ENCODE measurements around the gene CROT.

DNA sequence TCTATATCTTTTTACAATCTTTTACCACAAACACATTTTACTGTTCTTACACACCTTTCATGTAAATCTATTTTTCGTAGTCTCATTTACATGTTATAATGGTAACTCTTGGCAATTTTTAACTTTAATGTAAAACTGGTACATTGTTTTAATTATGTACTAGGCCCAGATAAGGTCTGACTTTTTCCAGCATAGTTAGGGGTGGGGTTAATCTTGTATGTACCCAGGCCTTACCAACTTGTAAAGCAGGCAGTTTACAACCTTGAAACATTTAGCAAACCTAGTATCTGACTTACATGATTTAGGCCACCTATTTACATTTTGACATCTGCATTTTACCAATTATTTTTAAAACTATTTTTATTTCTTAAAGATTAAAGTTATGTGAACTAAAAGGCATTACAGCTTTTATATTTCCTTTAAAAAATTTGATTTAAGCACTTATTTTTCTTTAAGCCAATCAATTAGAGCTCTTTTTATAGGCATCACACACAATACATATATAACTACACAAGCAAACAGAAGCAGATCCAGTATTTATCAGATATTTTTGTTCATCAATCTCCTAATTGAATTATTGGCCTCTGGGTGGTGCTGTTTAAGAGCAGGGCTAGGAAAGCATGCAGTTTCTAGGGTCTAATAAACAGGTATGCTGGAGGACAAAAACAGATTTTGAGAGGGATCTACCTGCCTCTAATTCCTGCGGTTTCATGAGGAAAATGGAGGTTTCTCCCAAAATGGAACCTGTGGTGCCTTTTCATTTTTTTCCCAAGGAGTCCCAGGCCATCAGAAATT, 19.7 kb upstream of the CROT start:
- TF ChIP-seq, protein P1, sequence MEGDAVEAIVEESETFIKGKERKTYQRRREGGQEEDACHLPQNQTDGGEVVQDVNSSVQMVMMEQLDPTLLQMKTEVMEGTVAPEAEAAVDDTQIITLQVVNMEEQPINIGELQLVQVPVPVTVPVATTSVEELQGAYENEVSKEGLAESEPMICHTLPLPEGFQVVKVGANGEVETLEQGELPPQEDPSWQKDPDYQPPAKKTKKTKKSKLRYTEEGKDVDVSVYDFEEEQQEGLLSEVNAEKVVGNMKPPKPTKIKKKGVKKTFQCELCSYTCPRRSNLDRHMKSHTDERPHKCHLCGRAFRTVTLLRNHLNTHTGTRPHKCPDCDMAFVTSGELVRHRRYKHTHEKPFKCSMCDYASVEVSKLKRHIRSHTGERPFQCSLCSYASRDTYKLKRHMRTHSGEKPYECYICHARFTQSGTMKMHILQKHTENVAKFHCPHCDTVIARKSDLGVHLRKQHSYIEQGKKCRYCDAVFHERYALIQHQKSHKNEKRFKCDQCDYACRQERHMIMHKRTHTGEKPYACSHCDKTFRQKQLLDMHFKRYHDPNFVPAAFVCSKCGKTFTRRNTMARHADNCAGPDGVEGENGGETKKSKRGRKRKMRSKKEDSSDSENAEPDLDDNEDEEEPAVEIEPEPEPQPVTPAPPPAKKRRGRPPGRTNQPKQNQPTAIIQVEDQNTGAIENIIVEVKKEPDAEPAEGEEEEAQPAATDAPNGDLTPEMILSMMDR (IDR thresholded peaks at IDR 0.05), result no peak
- TF ChIP-seq EZH2 (IDR thresholded peaks at IDR 0.05) (no peak), EZH2phosphoT487 (IDR thresholded peaks at IDR 0.05) (no peak)

All from neural progenitor cell (in vitro differentiated cells).